Naive B cell (primary cell): ENCODE measurements around the gene MZT2A. TPM values are rescaled to one million over a fixed set of nuclear protein-coding genes. Genes with fewer than 3 reads are reported as not detected.
A peak's percentile ranks its signal among the peaks of the same experiment; 100 is the strongest.
"Not testable (repeated sequence)": the region's sequence is repeated elsewhere in the genome, so short reads cannot be mapped to it uniquely, and the experiment has no call there.

ENCODE experiments used
- ATAC-seq, 2 donors: fragments of 150-1000 bp; cut with Tn5 transposase; 2 replicates each; pipeline ENCODE4 v1.10.0; 2021; ENCODE audit warnings: low read depth in 2 of 2, mild to moderate bottlenecking in 2 of 2, moderate library complexity in 2 of 2
- DNase-seq: peaks from one replicate; pipeline ENCODE4 v3.0.0; 2022
- H3K27ac Mint-ChIP-seq, 6 donors: one replicate each; pipeline ENCODE4 v1.8.0; 2020 to 2022; ENCODE audit warnings: mild to moderate bottlenecking in 6 of 6, mixed read lengths in 6 of 6, moderate library complexity in 5 of 6, inconsistent platforms in 2 of 6
- H3K27me3 Mint-ChIP-seq, 3 donors: one replicate each; pipeline ENCODE4 v1.8.0; 2021 to 2022; ENCODE audit warnings: mixed read lengths in 3 of 3, mild to moderate bottlenecking in 1 of 3
- H3K36me3 Mint-ChIP-seq, 2 donors: one replicate each; pipeline ENCODE4 v1.8.0; 2020 to 2022; ENCODE audit warnings: mixed read lengths in 2 of 2, inconsistent platforms in 1 of 2, mild to moderate bottlenecking in 1 of 2
- H3K4me1 Mint-ChIP-seq, 3 donors: one replicate each; pipeline ENCODE4 v1.8.0; 2020 to 2022; ENCODE audit warnings: mixed read lengths in 3 of 3, inconsistent platforms in 1 of 3, mild to moderate bottlenecking in 1 of 3, moderate library complexity in 1 of 3
- H3K4me3 Mint-ChIP-seq, 8 donors: one replicate each; pipeline ENCODE4 v1.8.0; 2020 to 2022; ENCODE audit warnings: mild to moderate bottlenecking in 8 of 8, mixed read lengths in 8 of 8, moderate library complexity in 8 of 8, inconsistent platforms in 2 of 8
- H3K9me3 Mint-ChIP-seq, 7 donors: one replicate each; pipeline ENCODE4 v1.8.0; 2020 to 2022; ENCODE audit warnings: mixed read lengths in 7 of 7, mild to moderate bottlenecking in 5 of 7, inconsistent platforms in 2 of 7, moderate library complexity in 1 of 7
- polyA plus RNA-seq, 6 donors: library from polyadenylated mRNA; unstranded; fragments of 300-500 nt; fragmentation: Illumina TruSeq; gene quantifications; one replicate each; pipeline ENCODE4 v1.2.3, GENCODE V29; 2021; ENCODE audit warnings: low read depth in 6 of 6

The MZT2A gene
- polyA plus RNA-seq, 6 donors from 2014 or later, result 48.5 to 108 (median 82.3) TPM

GRCh38 chr2:131478074-131478849 is 13.9 kb downstream of the MZT2A start:
- H3K4me1 Mint-ChIP-seq, H3K9me3 Mint-ChIP-seq, H3K4me3 Mint-ChIP-seq, H3K27me3 Mint-ChIP-seq, DNase-seq, H3K36me3 Mint-ChIP-seq, H3K27ac Mint-ChIP-seq, ATAC-seq: not testable (repeated sequence)

GRCh38 chr2:131477227-131477626 is 15.0 kb downstream of the MZT2A start:
- not testable (repeated sequence) for H3K27me3 Mint-ChIP-seq, ATAC-seq, DNase-seq, H3K9me3 Mint-ChIP-seq, H3K36me3 Mint-ChIP-seq, H3K27ac Mint-ChIP-seq, H3K4me1 Mint-ChIP-seq, H3K4me3 Mint-ChIP-seq

GRCh38 chr2:131476363-131476762 is 15.8 kb downstream of the MZT2A start:
- H3K4me1 Mint-ChIP-seq, H3K9me3 Mint-ChIP-seq, ATAC-seq, H3K27ac Mint-ChIP-seq, H3K4me3 Mint-ChIP-seq, H3K36me3 Mint-ChIP-seq, H3K27me3 Mint-ChIP-seq, DNase-seq: not testable (repeated sequence)

GRCh38 chr2:131475831-131476230 is 16.4 kb downstream of the MZT2A start, which contains the start of gene TUBA3D:
Gene TUBA3D (plus strand): TSS chr2:131476119. CDS start chr2:131476200, 81 bp downstream.
- ATAC-seq, result no peak
- no peaks in the 10 kb centered on the region for H3K27me3 Mint-ChIP-seq
- no peaks in the 10 kb centered on the region for H3K4me1 Mint-ChIP-seq
- no peak for DNase-seq
- no peaks in the 10 kb centered on the region for H3K9me3 Mint-ChIP-seq
- no peak within 1 kb of the TSS for H3K4me3 Mint-ChIP-seq
- H3K27ac Mint-ChIP-seq, result no peak within 1 kb of the TSS
- no peaks in the 10 kb centered on the region for H3K36me3 Mint-ChIP-seq

GRCh38 chr2:131473266-131473665 is 18.9 kb downstream of the MZT2A start:
- H3K27ac Mint-ChIP-seq, result peak overlapping the region in 1 of 6 donors; percentile 68

GRCh38 chr2:131471624-131472023 is 20.6 kb downstream of the MZT2A start:
- H3K36me3 Mint-ChIP-seq, H3K4me1 Mint-ChIP-seq, H3K9me3 Mint-ChIP-seq, H3K4me3 Mint-ChIP-seq, DNase-seq, H3K27ac Mint-ChIP-seq, H3K27me3 Mint-ChIP-seq, ATAC-seq: not testable (repeated sequence)

More at GRCh38 chr2:131473266-131473665, 18.9 kb downstream of the MZT2A start:
- H3K4me1 Mint-ChIP-seq, H3K27me3 Mint-ChIP-seq, H3K36me3 Mint-ChIP-seq, ATAC-seq, H3K9me3 Mint-ChIP-seq, DNase-seq, H3K4me3 Mint-ChIP-seq: not testable (repeated sequence)

- H3K4me3 Mint-ChIP-seq, H3K4me1 Mint-ChIP-seq, DNase-seq, H3K9me3 Mint-ChIP-seq, H3K27ac Mint-ChIP-seq, H3K36me3 Mint-ChIP-seq, ATAC-seq, H3K27me3 Mint-ChIP-seq: not testable (repeated sequence)
Observed at GRCh38 chr2:131470944-131471343, 21.3 kb downstream of the MZT2A start.

GRCh38 chr2:131467722-131468121 is 24.5 kb downstream of the MZT2A start:
- not testable (repeated sequence) for H3K4me3 Mint-ChIP-seq, DNase-seq, H3K27ac Mint-ChIP-seq, H3K4me1 Mint-ChIP-seq, H3K27me3 Mint-ChIP-seq, H3K36me3 Mint-ChIP-seq, H3K9me3 Mint-ChIP-seq, ATAC-seq

- ATAC-seq, H3K4me1 Mint-ChIP-seq, DNase-seq, H3K36me3 Mint-ChIP-seq, H3K27ac Mint-ChIP-seq, H3K9me3 Mint-ChIP-seq, H3K4me3 Mint-ChIP-seq: not testable (repeated sequence)
- peaks cover 8 to 20% (median 9%) of the 10 kb centered on the region in 3 donors for H3K27me3 Mint-ChIP-seq
Observed at GRCh38 chr2:131454914-131455313, 37.3 kb downstream of the MZT2A start.

GRCh38 chr2:131451265-131451949 is 40.8 kb downstream of the MZT2A start:
- not testable (repeated sequence) for H3K27ac Mint-ChIP-seq, ATAC-seq, H3K36me3 Mint-ChIP-seq, H3K4me1 Mint-ChIP-seq, DNase-seq, H3K4me3 Mint-ChIP-seq, H3K9me3 Mint-ChIP-seq
- H3K27me3 Mint-ChIP-seq, result peaks cover 5 to 13% (median 13%) of the 10 kb centered on the region in 3 donors

- not testable (repeated sequence) for ATAC-seq, H3K27ac Mint-ChIP-seq, H3K27me3 Mint-ChIP-seq, H3K9me3 Mint-ChIP-seq, H3K4me3 Mint-ChIP-seq, H3K36me3 Mint-ChIP-seq, H3K4me1 Mint-ChIP-seq, DNase-seq
Observed at GRCh38 chr2:131447981-131448380, 44.2 kb downstream of the MZT2A start.

- H3K9me3 Mint-ChIP-seq, result peaks cover 0 to 1% (median 0%) of the 10 kb centered on the region in 7 donors
- DNase-seq (no peak), ATAC-seq (no peak)
- no peaks in the 10 kb centered on the region for H3K36me3 Mint-ChIP-seq
- H3K4me1 Mint-ChIP-seq, result no peaks in the 10 kb centered on the region
- no peak overlapping the region for H3K27ac Mint-ChIP-seq
- no peak overlapping the region for H3K4me3 Mint-ChIP-seq
- peaks cover 7 to 18% (median 17%) of the 10 kb centered on the region in 3 donors for H3K27me3 Mint-ChIP-seq
Observed at GRCh38 chr2:131445896-131446295, 46.3 kb downstream of the MZT2A start.

GRCh38 chr2:131445515-131445797 is 46.7 kb downstream of the MZT2A start:
- not testable (repeated sequence) for ATAC-seq, DNase-seq, H3K27ac Mint-ChIP-seq

More at GRCh38 chr2:131445515-131445797, 46.7 kb downstream of the MZT2A start:
- H3K4me3 Mint-ChIP-seq, H3K9me3 Mint-ChIP-seq, H3K36me3 Mint-ChIP-seq, H3K4me1 Mint-ChIP-seq: not testable (repeated sequence)
- H3K27me3 Mint-ChIP-seq, result peaks cover 7 to 21% (median 18%) of the 10 kb centered on the region in 3 donors
